Heart left ventricle (tissue), 13 donors: ENCODE data around the gene ESPN.

ENCODE experiments used
- POLR2A ChIP-seq, 2 donors: fragments of 450-650 bp; IDR thresholded peaks; one replicate each; pipeline ENCODE4 v1.6.1; 2017; ENCODE audit warnings: antibody characterized with exemption in 2 of 2, mild to moderate bottlenecking in 2 of 2, moderate library complexity in 2 of 2
- TF ChIP-seq, protein P1 (sequence below), 12 donors: fragments of 200-600 bp; sonication (generic) in 4 of 12; IDR thresholded peaks; one replicate each; pipeline versions ENCODE4 v1.5.0 to v1.8.0; 2018 to 2022; ENCODE audit warnings: antibody characterized with exemption in 12 of 12, mild to moderate bottlenecking in 5 of 12
- donor health status: ischemic (EF 13 %, LVEDD 7.1; RV severe dilation, severe dysfunction).
- donor health status: DM: no; HTN: yes; CAD: no.
- donor health status: DM: no; HTN: no; CAD: no.
- donor health status: ischemic (EF 25% LVEDD 6.9; RV normal size, moderate dysfunction).
- donor health status: ischemic (EF 25% LVEDD 5.7; RV mildly dilated, moderate dysfunction).
- donor health status: ischemic (EF 35%, LVEDD 5.7; RV mildly dilated, moderate dysfunction).
- donor health status: nonischemic (EF 11% LVEDD 7.7; RV severe dilation, severe dysfunction).
- donor health status: DM: yes; HTN: yes; CAD: no.
- donor health status: PGD.
- donor health status: ischemic (EF 29% LVEDD 5.4; RV normal size, mild dysfunction).
- donor health status: nonischemic (EF 23%, LVEDD 6.1; RV moderate dilation, normal function).

DNA sequence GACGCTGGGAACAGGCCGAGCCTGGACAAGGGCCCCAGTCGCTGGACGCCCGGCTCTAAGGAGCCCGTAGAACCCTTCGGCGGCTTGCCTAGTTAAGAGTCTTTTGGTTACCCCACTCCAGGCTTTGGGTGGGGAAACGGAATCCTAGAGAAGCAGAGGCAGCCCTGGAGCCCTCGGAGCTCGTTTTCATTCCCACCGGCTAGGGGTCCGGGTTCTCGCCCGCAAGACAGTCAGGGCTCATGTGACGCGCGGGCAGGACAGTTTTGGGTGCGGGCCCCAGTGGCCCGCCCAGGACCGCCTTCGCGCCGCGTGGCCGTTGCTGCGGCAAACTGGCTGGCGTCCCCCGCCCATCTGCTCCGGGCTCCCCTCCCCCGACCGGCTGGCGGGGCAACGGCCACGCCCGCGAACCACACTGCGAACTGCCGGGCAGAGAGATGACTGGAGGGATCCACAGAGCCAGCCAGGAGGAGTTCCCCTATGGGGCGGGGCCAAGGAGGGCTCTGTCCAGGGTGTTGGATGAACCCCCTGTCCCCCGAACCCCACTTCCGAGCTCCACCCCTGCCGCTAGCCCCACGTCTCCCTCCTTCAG is 4.0 kb upstream of the ESPN start:
- TF ChIP-seq, protein P1, sequence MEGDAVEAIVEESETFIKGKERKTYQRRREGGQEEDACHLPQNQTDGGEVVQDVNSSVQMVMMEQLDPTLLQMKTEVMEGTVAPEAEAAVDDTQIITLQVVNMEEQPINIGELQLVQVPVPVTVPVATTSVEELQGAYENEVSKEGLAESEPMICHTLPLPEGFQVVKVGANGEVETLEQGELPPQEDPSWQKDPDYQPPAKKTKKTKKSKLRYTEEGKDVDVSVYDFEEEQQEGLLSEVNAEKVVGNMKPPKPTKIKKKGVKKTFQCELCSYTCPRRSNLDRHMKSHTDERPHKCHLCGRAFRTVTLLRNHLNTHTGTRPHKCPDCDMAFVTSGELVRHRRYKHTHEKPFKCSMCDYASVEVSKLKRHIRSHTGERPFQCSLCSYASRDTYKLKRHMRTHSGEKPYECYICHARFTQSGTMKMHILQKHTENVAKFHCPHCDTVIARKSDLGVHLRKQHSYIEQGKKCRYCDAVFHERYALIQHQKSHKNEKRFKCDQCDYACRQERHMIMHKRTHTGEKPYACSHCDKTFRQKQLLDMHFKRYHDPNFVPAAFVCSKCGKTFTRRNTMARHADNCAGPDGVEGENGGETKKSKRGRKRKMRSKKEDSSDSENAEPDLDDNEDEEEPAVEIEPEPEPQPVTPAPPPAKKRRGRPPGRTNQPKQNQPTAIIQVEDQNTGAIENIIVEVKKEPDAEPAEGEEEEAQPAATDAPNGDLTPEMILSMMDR (IDR thresholded peaks at IDR 0.05): no peak
- TF ChIP-seq POLR2A (IDR thresholded peaks at IDR 0.05): no peak
